Mesendoderm (in vitro differentiated cells): ENCODE measurements around the gene RNF217.

Source experiments
- DNase-seq: peaks from one replicate; pipeline ENCODE4 v3.0.0; 2013
- H2AK5ac ChIP-seq: 2 replicates; pipeline ENCODE4 v1.6.1; 2013; ENCODE audit warnings: low read length, inconsistent platforms
- H2BK120ac ChIP-seq: 2 replicates; pipeline ENCODE4 v1.6.1; 2013; ENCODE audit warnings: low read depth, mild to moderate bottlenecking, low read length, moderate library complexity, mixed read lengths
- H2BK15ac ChIP-seq: replicated peaks from 2 replicates; pipeline ENCODE4 v1.6.1; 2013; ENCODE audit warnings: low read depth, mild to moderate bottlenecking, moderate library complexity
- H2BK5ac ChIP-seq: 2 replicates; pipeline ENCODE4 v1.6.1; 2013; ENCODE audit warnings: low read length, inconsistent platforms
- H3K18ac ChIP-seq: 2 replicates; pipeline ENCODE4 v1.6.1; 2013; ENCODE audit warnings: mild to moderate bottlenecking, low read length, mixed read lengths
- H3K23ac ChIP-seq: one replicate; pipeline ENCODE4 v1.6.1; 2013; ENCODE audit warnings: low read length
- H3K27ac ChIP-seq: 2 replicates; pipeline ENCODE4 v1.5.1; 2013; ENCODE audit warnings: low read depth, mild to moderate bottlenecking, inconsistent platforms, low read length, moderate library complexity
- H3K27me3 ChIP-seq: 2 replicates; pipeline ENCODE4 v1.6.1; 2013; ENCODE audit warnings: low read length, control low read depth, mild to moderate bottlenecking, inconsistent platforms; ENCODE audit not compliant: insufficient read depth, poor library complexity
- H3K36me3 ChIP-seq: 2 replicates; pipeline ENCODE4 v1.6.1; 2013; ENCODE audit warnings: low read length, inconsistent platforms; ENCODE audit not compliant: control insufficient read depth, insufficient read depth
- H3K4ac ChIP-seq: one replicate; pipeline ENCODE4 v1.6.1; 2013; ENCODE audit warnings: low read depth, mild to moderate bottlenecking, low read length, moderate library complexity
- H3K4me1 ChIP-seq: 2 replicates; pipeline ENCODE4 v1.6.1; 2013; ENCODE audit warnings: low read depth, low read length, inconsistent platforms; ENCODE audit not compliant: control insufficient read depth
- H3K4me2 ChIP-seq: 2 replicates; pipeline ENCODE4 v1.6.1; 2013; ENCODE audit warnings: low read length
- H3K4me3 ChIP-seq: 2 replicates; pipeline ENCODE4 v1.5.1; 2013; ENCODE audit warnings: mild to moderate bottlenecking, low read length
- H3K56ac ChIP-seq: one replicate; pipeline ENCODE4 v1.6.1; 2013; ENCODE audit warnings: low read length
- H3K79me1 ChIP-seq: 2 replicates; pipeline ENCODE4 v1.6.1; 2013; ENCODE audit warnings: low read length, inconsistent platforms
- H3K79me2 ChIP-seq: 2 replicates; pipeline ENCODE4 v1.6.1; 2013; ENCODE audit warnings: mild to moderate bottlenecking, low read length; ENCODE audit not compliant: control insufficient read depth, insufficient read depth
- H3K9ac ChIP-seq: 2 replicates; pipeline ENCODE4 v1.6.1; 2013; ENCODE audit warnings: low read length, inconsistent platforms
- H4K5ac ChIP-seq: one replicate; pipeline ENCODE4 v1.6.1; 2013; ENCODE audit warnings: low read length
- H4K8ac ChIP-seq: one replicate; pipeline ENCODE4 v1.6.1; 2013; ENCODE audit warnings: low read depth, mild to moderate bottlenecking, control low read depth, low read length, moderate library complexity
- WGBS: extraction: QIAGEN DNeasy Blood & Tissue Kit; methylation state at CpG from one replicate; pipeline ENCODE4 v1.1.7; 2013; ENCODE audit warnings: low lambda C conversion rate, missing lambda C conversion rate; ENCODE audit not compliant: insufficient coverage; ENCODE audit errors: extremely low coverage; 5-methylcytosine and 5-hydroxymethylcytosine counted together

The RNF217 gene

DNA sequence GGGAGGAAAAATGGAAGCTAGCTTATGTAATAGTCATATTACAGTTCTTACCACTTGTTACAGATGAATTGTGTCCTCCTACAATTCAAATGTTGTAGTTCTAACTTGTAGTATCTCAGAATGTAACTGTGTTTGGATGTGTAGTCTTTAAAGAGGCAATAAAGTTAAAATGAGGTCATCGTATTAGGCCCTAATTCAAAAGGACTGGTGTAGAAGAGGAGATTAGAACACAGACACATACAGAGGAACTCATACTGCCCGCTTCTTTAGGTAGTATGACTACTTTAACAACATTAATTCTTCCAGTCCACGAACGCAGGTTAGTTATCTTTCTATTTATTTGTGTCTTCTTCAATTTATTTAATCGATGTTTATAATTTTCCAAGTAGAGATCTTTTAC, 144.8 kb downstream of the RNF217 start:
- Histone ChIP-seq H2BK5ac (no peak overlapping the region), H3K79me1 (no peaks in the 10 kb centered on the region), H3K9ac (no peak overlapping the region), H3K18ac (no peak overlapping the region), H2BK120ac (no peak overlapping the region), H3K4me1 (no peaks in the 10 kb centered on the region), H2AK5ac (no peak overlapping the region), H3K56ac (no peak overlapping the region), H4K8ac (no peak overlapping the region), H4K5ac (no peak overlapping the region), H3K4me2 (no peak overlapping the region), H3K23ac (no peak overlapping the region), H3K36me3 (no peaks in the 10 kb centered on the region), H3K27ac (no peak overlapping the region), H3K79me2 (no peaks in the 10 kb centered on the region), H3K4me3 (no peak overlapping the region), H3K27me3 (no peaks in the 10 kb centered on the region), H3K4ac (no peak overlapping the region), H2BK15ac (no peak overlapping the region)
- DNase-seq: no peak
- no CpG with 5 or more reads among the region's 5 CpGs for WGBS

DNA sequence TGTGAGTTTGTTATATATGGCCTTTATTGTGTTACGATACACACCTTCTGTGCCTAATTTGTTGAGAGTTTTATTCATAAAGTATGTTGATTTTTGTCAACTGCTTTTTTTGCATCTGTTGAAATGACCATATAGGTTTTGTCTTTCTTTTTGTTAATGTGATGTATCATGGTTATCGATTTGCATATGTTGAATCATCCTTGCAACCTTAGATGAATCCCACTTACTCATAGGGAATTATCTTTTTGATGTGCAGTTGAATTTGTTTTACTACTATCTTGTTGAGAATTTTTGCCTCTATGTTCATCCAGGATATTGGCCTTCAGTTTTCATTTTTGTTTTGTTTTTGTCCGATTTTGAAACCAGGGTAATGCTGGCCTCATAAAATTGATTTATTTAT, 145.7 kb downstream of the RNF217 start:
- Histone ChIP-seq H3K4me2 (no peak overlapping the region), H3K56ac (no peak overlapping the region), H4K8ac (no peak overlapping the region), H3K36me3 (no peaks in the 10 kb centered on the region), H3K4me3 (no peak overlapping the region), H3K9ac (no peak overlapping the region), H3K27ac (no peak overlapping the region), H3K79me1 (no peaks in the 10 kb centered on the region), H3K4ac (no peak overlapping the region), H3K23ac (no peak overlapping the region), H3K4me1 (no peaks in the 10 kb centered on the region), H4K5ac (no peak overlapping the region), H3K18ac (no peak overlapping the region), H3K27me3 (no peaks in the 10 kb centered on the region), H2AK5ac (no peak overlapping the region), H2BK120ac (no peak overlapping the region), H3K79me2 (no peaks in the 10 kb centered on the region), H2BK15ac (no peak overlapping the region), H2BK5ac (no peak overlapping the region)
- WGBS: no CpG with 5 or more reads among the region's 3 CpGs
- no peak for DNase-seq

DNA sequence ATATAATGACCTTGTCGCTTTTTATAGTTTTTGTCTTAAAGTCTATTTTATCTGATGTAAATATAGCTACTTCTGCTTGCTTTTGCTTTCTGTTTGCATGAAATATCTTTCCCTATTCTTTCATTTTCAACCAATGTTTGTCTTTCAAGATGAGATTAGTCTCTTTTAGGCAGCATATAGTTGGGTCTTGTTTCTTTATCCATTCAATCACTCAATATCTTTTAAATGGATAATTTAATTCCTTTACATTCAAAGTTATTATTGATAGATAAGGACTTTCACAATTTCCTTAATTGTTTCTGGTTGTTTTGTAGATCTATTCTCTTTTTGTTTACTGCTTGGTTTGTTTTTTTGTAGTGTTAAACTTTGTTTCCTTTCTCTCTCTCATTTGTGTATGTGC, 147.8 kb downstream of the RNF217 start:
- H3K4me2 ChIP-seq: no peak overlapping the region
- H3K79me2 ChIP-seq: no peaks in the 10 kb centered on the region
- H2AK5ac ChIP-seq: no peak overlapping the region
- no peak overlapping the region for H2BK120ac ChIP-seq
- H4K5ac ChIP-seq: no peak overlapping the region
- no peak overlapping the region for H3K18ac ChIP-seq
- no peak overlapping the region for H3K9ac ChIP-seq
- H3K4me1 ChIP-seq: no peaks in the 10 kb centered on the region
- H3K56ac ChIP-seq: no peak overlapping the region
- H3K23ac ChIP-seq: no peak overlapping the region
- no peaks in the 10 kb centered on the region for H3K27me3 ChIP-seq
- no peak overlapping the region for H3K4ac ChIP-seq
- H3K4me3 ChIP-seq: no peak overlapping the region
- DNase-seq: no peak
- no peak overlapping the region for H4K8ac ChIP-seq
- no peak overlapping the region for H3K27ac ChIP-seq
- no peaks in the 10 kb centered on the region for H3K36me3 ChIP-seq
- no peak overlapping the region for H2BK15ac ChIP-seq
- H2BK5ac ChIP-seq: no peak overlapping the region
- no CpG with 5 or more reads among the region's 1 CpG for WGBS
- H3K79me1 ChIP-seq: no peaks in the 10 kb centered on the region

DNA sequence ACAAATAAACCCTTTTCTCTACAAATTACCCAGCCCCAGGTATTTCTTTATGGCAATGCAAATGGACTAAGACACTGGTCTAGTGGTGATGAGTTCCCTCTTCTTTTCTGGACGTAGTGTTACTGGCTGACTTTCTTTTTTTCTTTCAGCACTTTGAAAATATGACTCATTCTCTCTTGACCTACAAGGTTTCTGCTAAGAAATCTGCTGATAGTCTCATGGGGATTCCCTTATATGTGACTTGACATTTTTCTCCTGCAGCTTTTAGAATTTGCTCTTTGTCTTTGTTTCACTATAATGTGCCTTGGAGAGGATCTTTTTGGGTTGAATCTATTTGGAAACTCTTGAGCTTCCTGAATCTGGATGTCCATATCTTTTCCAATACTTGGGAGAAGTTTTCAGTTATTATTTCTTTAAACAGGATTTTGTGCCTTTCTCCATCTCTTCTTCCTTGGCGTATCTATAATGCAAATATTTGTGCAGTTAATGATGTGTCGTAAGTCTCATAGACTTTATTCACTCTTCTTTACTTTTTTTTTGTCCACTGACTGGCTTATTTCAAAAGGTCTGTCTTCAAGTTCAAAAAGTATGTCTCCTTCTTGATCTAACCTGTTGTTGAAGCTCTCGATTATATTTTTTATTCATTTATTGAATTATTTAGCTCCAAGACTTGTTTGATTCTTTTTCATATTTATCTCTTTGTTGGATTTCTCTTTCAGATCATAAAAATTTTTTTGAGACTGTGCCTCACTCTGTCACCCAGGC, 149.2 kb downstream of the RNF217 start:
- no peak overlapping the region for H3K56ac ChIP-seq
- no peak overlapping the region for H2AK5ac ChIP-seq
- H3K4ac ChIP-seq: no peak overlapping the region
- no peak overlapping the region for H2BK5ac ChIP-seq
- DNase-seq: no peak
- H3K27me3 ChIP-seq: no peaks in the 10 kb centered on the region
- H3K27ac ChIP-seq: no peak overlapping the region
- no peak overlapping the region for H3K4me3 ChIP-seq
- no peak overlapping the region for H3K18ac ChIP-seq
- no peak overlapping the region for H3K9ac ChIP-seq
- H2BK15ac ChIP-seq: no peak overlapping the region
- H4K8ac ChIP-seq: no peak overlapping the region
- H2BK120ac ChIP-seq: no peak overlapping the region
- H3K79me1 ChIP-seq: no peaks in the 10 kb centered on the region
- H3K79me2 ChIP-seq: no peaks in the 10 kb centered on the region
- no CpG with 5 or more reads among the region's 4 CpGs for WGBS
- no peaks in the 10 kb centered on the region for H3K36me3 ChIP-seq
- H3K4me2 ChIP-seq: no peak overlapping the region
- H3K4me1 ChIP-seq: no peaks in the 10 kb centered on the region
- no peak overlapping the region for H4K5ac ChIP-seq
- H3K23ac ChIP-seq: no peak overlapping the region

DNA sequence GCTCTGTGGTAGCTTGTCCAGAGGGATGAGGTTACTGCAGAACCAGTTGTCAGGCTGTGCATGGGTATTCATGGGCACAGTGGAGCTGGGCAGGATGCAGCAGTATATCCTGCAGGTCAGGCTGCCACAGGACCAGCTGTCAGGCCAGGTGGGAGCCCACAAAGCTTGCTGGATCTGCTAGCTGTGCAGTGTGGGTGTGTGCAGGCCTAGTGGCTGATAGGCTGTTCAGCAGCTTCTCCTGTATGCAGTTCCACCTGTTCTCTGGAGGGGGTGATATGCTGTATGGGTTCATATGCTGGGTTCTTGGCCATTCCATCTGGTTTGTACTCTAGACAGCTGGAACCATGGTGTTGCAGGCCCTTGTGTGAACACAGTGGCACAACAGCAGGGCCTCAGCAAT, 150.7 kb downstream of the RNF217 start:
- Histone ChIP-seq H3K4me3 (no peak overlapping the region), H3K79me2 (no peaks in the 10 kb centered on the region), H2AK5ac (no peak overlapping the region), H3K4me1 (no peaks in the 10 kb centered on the region), H3K36me3 (no peaks in the 10 kb centered on the region), H4K5ac (no peak overlapping the region), H3K4ac (no peak overlapping the region), H2BK5ac (no peak overlapping the region), H3K27ac (no peak overlapping the region), H2BK120ac (no peak overlapping the region), H3K18ac (no peak overlapping the region), H3K27me3 (no peaks in the 10 kb centered on the region), H3K9ac (no peak overlapping the region), H3K79me1 (no peaks in the 10 kb centered on the region), H3K23ac (no peak overlapping the region), H3K56ac (no peak overlapping the region), H2BK15ac (no peak overlapping the region), H4K8ac (no peak overlapping the region), H3K4me2 (no peak overlapping the region)
- DNase-seq: no peak

DNA sequence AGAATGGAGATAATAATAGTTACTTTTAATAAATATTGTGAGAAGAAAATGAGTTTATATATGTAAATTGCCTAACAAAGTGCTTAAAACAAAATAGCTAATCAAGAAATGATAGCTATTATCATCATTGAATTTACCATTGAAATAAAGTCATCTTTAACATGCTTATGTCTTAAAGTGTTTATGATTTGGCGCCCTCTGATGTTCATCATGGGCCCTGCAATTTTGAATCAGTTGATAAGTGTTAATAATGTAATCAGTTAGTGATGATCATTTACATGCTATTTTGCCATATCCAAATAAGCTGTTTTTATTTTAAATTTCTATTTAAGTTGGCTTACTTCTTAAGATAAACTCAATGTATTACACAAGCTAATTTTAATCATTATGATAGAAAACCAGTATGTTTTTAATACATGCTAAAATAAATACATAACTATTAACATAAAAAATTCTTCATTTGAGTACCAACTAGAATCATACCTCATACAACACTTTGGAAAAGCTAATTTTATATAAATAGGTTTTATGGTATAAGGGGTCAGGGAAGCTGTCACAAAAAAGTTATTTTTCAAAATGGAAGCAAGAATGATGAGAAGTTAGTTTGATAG, 152.1 kb downstream of the RNF217 start:
- Histone ChIP-seq H3K27me3 (no peaks in the 10 kb centered on the region), H3K4me1 (no peaks in the 10 kb centered on the region), H2BK5ac (no peak overlapping the region), H3K4ac (no peak overlapping the region), H2AK5ac (no peak overlapping the region), H2BK120ac (no peak overlapping the region), H3K27ac (no peak overlapping the region), H3K18ac (no peak overlapping the region), H3K4me2 (no peak overlapping the region), H3K9ac (no peak overlapping the region), H3K4me3 (no peak overlapping the region), H2BK15ac (no peak overlapping the region), H3K56ac (no peak overlapping the region), H4K5ac (no peak overlapping the region), H4K8ac (no peak overlapping the region), H3K23ac (no peak overlapping the region), H3K79me1 (no peaks in the 10 kb centered on the region), H3K79me2 (no peaks in the 10 kb centered on the region), H3K36me3 (no peaks in the 10 kb centered on the region)
- DNase-seq: peak; percentile 47
- WGBS: no CpG with 5 or more reads among the region's 1 CpG
